ENCODE data around the gene RBL1. TPM values are rescaled to one million over a fixed set of nuclear protein-coding genes. Genes with fewer than 3 reads are reported as not detected.
"Not testable (repeated sequence)": the region's sequence is repeated elsewhere in the genome, so short reads cannot be mapped to it uniquely, and the experiment has no call there.

Gene RBL1
- total and polyA plus RNA-seq, 4 experiments from 2014 or later: 7.0 to 39.6 (median 23.3) TPM

GRCh38 chr20:37126290-37126689, 30.5 kb upstream of the RBL1 start:
- H3K9me3 ChIP-seq (ENCODE audit: control insufficient read depth in 1 of 2, low read length in 2 of 2); H3K27ac ChIP-seq (ENCODE audit: low read depth, low read length); H3K4me3 ChIP-seq (ENCODE audit: low read length in 2 of 2); H3K4me1 Mint-ChIP-seq; H3K36me3 ChIP-seq (ENCODE audit: insufficient read depth, low read length); H3K36me3 Mint-ChIP-seq; intact Hi-C loops (cut with micrococcal nuclease); H3K27me3 ChIP-seq (ENCODE audit: insufficient read depth, low read length); H3K27me3 Mint-ChIP-seq; H3K9me3 Mint-ChIP-seq; H3K4me3 Mint-ChIP-seq; H3K4me1 ChIP-seq (ENCODE audit: insufficient read depth, low read length); CTCF ChIA-PET (ENCODE audit: partially characterized antibody); H3K27ac Mint-ChIP-seq; DNase-seq; POLR2A ChIA-PET (ENCODE audit: partially characterized antibody): not testable (repeated sequence)

GRCh38 chr20:37123441-37123840, 27.6 kb upstream of the RBL1 start:
- CTCF ChIA-PET (ENCODE audit: partially characterized antibody): no interaction called here
- H3K9me3 ChIP-seq (ENCODE audit: control insufficient read depth in 1 of 2, low read length in 2 of 2): no peaks in the 10 kb centered on the region
- no peaks in the 10 kb centered on the region for H3K27me3 Mint-ChIP-seq
- intact Hi-C loops (cut with micrococcal nuclease): no loop called here
- no peaks in the 10 kb centered on the region for H3K36me3 Mint-ChIP-seq
- H3K4me3 Mint-ChIP-seq: no peak overlapping the region
- no peaks in the 10 kb centered on the region for H3K4me1 ChIP-seq (ENCODE audit: insufficient read depth, low read length)
- no peak overlapping the region for H3K27ac Mint-ChIP-seq
- H3K4me3 ChIP-seq (ENCODE audit: low read length in 2 of 2): no peak overlapping the region
- H3K9me3 Mint-ChIP-seq: no peaks in the 10 kb centered on the region
- H3K27ac ChIP-seq (ENCODE audit: low read depth, low read length): no peak overlapping the region
- no peak for DNase-seq
- no peaks in the 10 kb centered on the region for H3K36me3 ChIP-seq (ENCODE audit: insufficient read depth, low read length)
- POLR2A ChIA-PET (ENCODE audit: partially characterized antibody): no interaction called here
- no peaks in the 10 kb centered on the region for H3K27me3 ChIP-seq (ENCODE audit: insufficient read depth, low read length)
- H3K4me1 Mint-ChIP-seq: no peaks in the 10 kb centered on the region

- H3K36me3 ChIP-seq (ENCODE audit: insufficient read depth, low read length): no peaks in the 10 kb centered on the region
- ChIA-PET POLR2A (ENCODE audit: partially characterized antibody) (interaction anchor here (0.7 kb wide), 1 partner anchor 9 kb away, joined by 3 read pairs; no protein-coding TSS in a partner anchor), CTCF (ENCODE audit: partially characterized antibody) (interaction anchor here (1.3 kb wide), 1 partner anchor 312 kb away, joined by 3 read pairs; no protein-coding TSS in a partner anchor)
- no peak overlapping the region for H3K27ac ChIP-seq (ENCODE audit: low read depth, low read length)
- no peaks in the 10 kb centered on the region for H3K27me3 ChIP-seq (ENCODE audit: insufficient read depth, low read length)
- Mint-ChIP-seq H3K36me3 (no peaks in the 10 kb centered on the region), H3K27ac (no peak overlapping the region), H3K27me3 (no peaks in the 10 kb centered on the region), H3K9me3 (no peaks in the 10 kb centered on the region), H3K4me1 (no peaks in the 10 kb centered on the region), H3K4me3 (no peak overlapping the region)
- intact Hi-C loops (cut with micrococcal nuclease): no loop called here
- no peak for DNase-seq
- no peak overlapping the region for H3K4me3 ChIP-seq (ENCODE audit: low read length in 2 of 2)
- H3K9me3 ChIP-seq (ENCODE audit: control insufficient read depth in 1 of 2, low read length in 2 of 2): no peaks in the 10 kb centered on the region
- no peaks in the 10 kb centered on the region for H3K4me1 ChIP-seq (ENCODE audit: insufficient read depth, low read length)
Measured at GRCh38 chr20:37120497-37120896, 24.7 kb upstream of the RBL1 start.

GRCh38 chr20:37119356-37120036, 23.7 kb upstream of the RBL1 start:
- H3K36me3 ChIP-seq (ENCODE audit: insufficient read depth, low read length): no peaks in the 10 kb centered on the region
- Mint-ChIP-seq H3K4me1 (no peaks in the 10 kb centered on the region), H3K36me3 (peaks cover 0 to 5% of the 10 kb centered on the region in 2 donors), H3K9me3 (no peaks in the 10 kb centered on the region), H3K4me3 (no peak overlapping the region), H3K27ac (no peak overlapping the region), H3K27me3 (no peaks in the 10 kb centered on the region)
- ChIA-PET POLR2A (ENCODE audit: partially characterized antibody) (no interaction called here), CTCF (ENCODE audit: partially characterized antibody) (interaction anchor here (1.3 kb wide), 1 partner anchor 311 kb away, joined by 3 read pairs; no protein-coding TSS in a partner anchor)
- no peaks in the 10 kb centered on the region for H3K27me3 ChIP-seq (ENCODE audit: insufficient read depth, low read length)
- no peak overlapping the region for H3K27ac ChIP-seq (ENCODE audit: low read depth, low read length)
- DNase-seq: no peak
- no peaks in the 10 kb centered on the region for H3K4me1 ChIP-seq (ENCODE audit: insufficient read depth, low read length)
- no peaks in the 10 kb centered on the region for H3K9me3 ChIP-seq (ENCODE audit: control insufficient read depth in 1 of 2, low read length in 2 of 2)
- intact Hi-C loops (cut with micrococcal nuclease): no loop called here
- no peak overlapping the region for H3K4me3 ChIP-seq (ENCODE audit: low read length in 2 of 2)

GRCh38 chr20:37114012-37114411, 18.2 kb upstream of the RBL1 start:
- Mint-ChIP-seq H3K9me3 (no peaks in the 10 kb centered on the region), H3K36me3 (peaks cover 0 to 5% of the 10 kb centered on the region in 2 donors), H3K4me1 (no peaks in the 10 kb centered on the region), H3K27ac (no peak overlapping the region), H3K27me3 (no peaks in the 10 kb centered on the region), H3K4me3 (no peak overlapping the region)
- Histone ChIP-seq H3K9me3 (ENCODE audit: control insufficient read depth in 1 of 2, low read length in 2 of 2) (no peaks in the 10 kb centered on the region), H3K4me3 (ENCODE audit: low read length in 2 of 2) (no peak overlapping the region), H3K27me3 (ENCODE audit: insufficient read depth, low read length) (no peaks in the 10 kb centered on the region), H3K4me1 (ENCODE audit: insufficient read depth, low read length) (no peaks in the 10 kb centered on the region), H3K36me3 (ENCODE audit: insufficient read depth, low read length) (no peaks in the 10 kb centered on the region), H3K27ac (ENCODE audit: low read depth, low read length) (no peak overlapping the region)
- CTCF ChIA-PET (ENCODE audit: partially characterized antibody): no interaction called here
- POLR2A ChIA-PET (ENCODE audit: partially characterized antibody): no interaction called here
- no peak for DNase-seq
- intact Hi-C loops (cut with micrococcal nuclease): no loop called here

GRCh38 chr20:37111926-37112455, 16.2 kb upstream of the RBL1 start:
- no peaks in the 10 kb centered on the region for H3K27me3 ChIP-seq (ENCODE audit: insufficient read depth, low read length)
- peaks cover 0 to 5% of the 10 kb centered on the region in 2 donors for H3K36me3 Mint-ChIP-seq
- no peaks in the 10 kb centered on the region for H3K9me3 Mint-ChIP-seq
- H3K36me3 ChIP-seq (ENCODE audit: insufficient read depth, low read length): no peaks in the 10 kb centered on the region
- no peak overlapping the region for H3K27ac Mint-ChIP-seq
- intact Hi-C loops (cut with micrococcal nuclease): no loop called here
- no peaks in the 10 kb centered on the region for H3K9me3 ChIP-seq (ENCODE audit: control insufficient read depth in 1 of 2, low read length in 2 of 2)
- H3K27ac ChIP-seq (ENCODE audit: low read depth, low read length): no peak overlapping the region
- no peak overlapping the region for H3K4me3 ChIP-seq (ENCODE audit: low read length in 2 of 2)
- no peak for DNase-seq
- H3K4me1 Mint-ChIP-seq: no peaks in the 10 kb centered on the region
- no peaks in the 10 kb centered on the region for H3K27me3 Mint-ChIP-seq
- no peaks in the 10 kb centered on the region for H3K4me1 ChIP-seq (ENCODE audit: insufficient read depth, low read length)
- POLR2A ChIA-PET (ENCODE audit: partially characterized antibody): interaction anchor here (1.1 kb wide), 1 partner anchor 9 kb away, joined by 3 read pairs; no protein-coding TSS in a partner anchor
- CTCF ChIA-PET (ENCODE audit: partially characterized antibody): interaction anchor here (0.7 to 0.8 kb wide), 2 partner anchors 303 to 510 kb away, joined by 3 read pairs; no protein-coding TSS in a partner anchor
- no peak overlapping the region for H3K4me3 Mint-ChIP-seq

- no peak overlapping the region for H3K4me3 Mint-ChIP-seq
- no peaks in the 10 kb centered on the region for H3K4me1 Mint-ChIP-seq
- POLR2A ChIA-PET (ENCODE audit: partially characterized antibody): no interaction called here
Measured at GRCh38 chr20:37108676-37109075, 12.9 kb upstream of the RBL1 start.

More at GRCh38 chr20:37108676-37109075, 12.9 kb upstream of the RBL1 start:
- no peaks in the 10 kb centered on the region for H3K27me3 Mint-ChIP-seq
- H3K36me3 Mint-ChIP-seq: no peaks in the 10 kb centered on the region
- no peaks in the 10 kb centered on the region for H3K4me1 ChIP-seq (ENCODE audit: insufficient read depth, low read length)
- peak overlapping the region in 1 of 7 donors; percentile 51 for H3K27ac Mint-ChIP-seq
- no peaks in the 10 kb centered on the region for H3K9me3 ChIP-seq (ENCODE audit: control insufficient read depth in 1 of 2, low read length in 2 of 2)
- intact Hi-C loops (cut with micrococcal nuclease): no loop called here
- no peak overlapping the region for H3K4me3 ChIP-seq (ENCODE audit: low read length in 2 of 2)
- H3K27me3 ChIP-seq (ENCODE audit: insufficient read depth, low read length): no peaks in the 10 kb centered on the region
- no peaks in the 10 kb centered on the region for H3K36me3 ChIP-seq (ENCODE audit: insufficient read depth, low read length)
- no peaks in the 10 kb centered on the region for H3K9me3 Mint-ChIP-seq
- H3K27ac ChIP-seq (ENCODE audit: low read depth, low read length): no peak overlapping the region
- DNase-seq: no peak
- CTCF ChIA-PET (ENCODE audit: partially characterized antibody): interaction anchor here (0.7 kb wide), 1 partner anchor 27 kb away, joined by 3 read pairs; no protein-coding TSS in a partner anchor

Measured in CD4-positive, alpha-beta memory T cell (primary cell).